HepG2 (cell line): ENCODE data around the gene ZMIZ1. TPM values are rescaled to one million over a fixed set of nuclear protein-coding genes. Genes with fewer than 3 reads are reported as not detected.

Source experiments
- GABPA ChIP-seq, 2 experiments: IDR thresholded peaks; 2 replicates each; pipeline ENCODE4 v1.6.1; 2011 to 2016; ENCODE audit warnings: low read depth in 2 of 2, low read length in 1 of 2, missing biosample characterization in 1 of 2, missing genetic modification characterization in 1 of 2
- KDM2A ChIP-seq: sonication (generic); formaldehyde crosslinking; IDR thresholded peaks from 2 replicates; pipeline ENCODE4 v1.4.0; 2020; ENCODE audit warnings: low read depth, missing genetic modification reagents, borderline replicate concordance
- KMT2A ChIP-seq: sonication (generic); formaldehyde crosslinking; IDR thresholded peaks from 2 replicates; pipeline ENCODE4 v1.4.0; 2020; ENCODE audit warnings: missing genetic modification reagents
- MED13 ChIP-seq: sonication (generic); formaldehyde crosslinking; IDR thresholded peaks from 2 replicates; pipeline ENCODE4 v1.5.0; 2020; ENCODE audit warnings: missing genetic modification reagents
- MTA1 ChIP-seq: sonication (generic); formaldehyde crosslinking; IDR thresholded peaks from 2 replicates; pipeline ENCODE4 v1.4.0; 2020; ENCODE audit warnings: missing genetic modification reagents, mild to moderate bottlenecking, borderline replicate concordance
- PHB2 ChIP-seq: fragments of 450-650 bp; IDR thresholded peaks from 2 replicates; pipeline ENCODE4 v1.6.1; 2018; ENCODE audit not compliant: partially characterized antibody
- RORA ChIP-seq: sonication (generic); formaldehyde crosslinking; IDR thresholded peaks from 2 replicates; pipeline ENCODE4 v1.5.0; 2020; ENCODE audit warnings: mild to moderate bottlenecking, missing genetic modification reagents, moderate library complexity
- SMYD3 ChIP-seq: sonication (generic); formaldehyde crosslinking; IDR thresholded peaks from 2 replicates; pipeline ENCODE4 v1.8.1; 2023; ENCODE audit warnings: mild to moderate bottlenecking, missing genetic modification reagents
- SOX13 ChIP-seq, 3 experiments: fragments of 450-650 bp in 1 of 3; sonication (generic) in 1 of 3; formaldehyde crosslinking in 1 of 3; IDR thresholded peaks in 2 of 3; conservative IDR thresholded peaks in 1 of 3; 2 replicates each; pipeline versions ENCODE4 v1.5.0 to v1.6.1; 2016 to 2020; ENCODE audit warnings: antibody characterized with exemption in 1 of 3, mild to moderate bottlenecking in 1 of 3, missing compliant biosample characterization in 1 of 3, missing genetic modification reagents in 1 of 3, moderate library complexity in 1 of 3
- THAP9 ChIP-seq: sonication (generic); formaldehyde crosslinking; IDR thresholded peaks from 2 replicates; pipeline ENCODE4; 2020; ENCODE audit warnings: missing genetic modification reagents, mild to moderate bottlenecking, borderline replicate concordance
- ZNF274 ChIP-seq: sonication (generic); formaldehyde crosslinking; IDR thresholded peaks from 2 replicates; pipeline ENCODE4 v1.5.1; 2020; ENCODE audit warnings: mild to moderate bottlenecking, missing genetic modification reagents
- ZNF577 ChIP-seq: sonication (generic); formaldehyde crosslinking; IDR thresholded peaks from 2 replicates; pipeline ENCODE4 v1.4.0; 2020; ENCODE audit warnings: mild to moderate bottlenecking, low read depth, missing genetic modification reagents, borderline replicate concordance
- ZNF589 ChIP-seq: sonication (generic); formaldehyde crosslinking; conservative IDR thresholded peaks from 2 replicates; pipeline ENCODE4 v1.8.0; 2022; ENCODE audit warnings: mild to moderate bottlenecking, moderate library complexity, missing genetic modification reagents
- ZNF713 ChIP-seq: sonication (generic); formaldehyde crosslinking; IDR thresholded peaks from 2 replicates; pipeline ENCODE4 v1.4.0; 2020; ENCODE audit warnings: mild to moderate bottlenecking, missing genetic modification reagents
- ZNF724P ChIP-seq: sonication (generic); formaldehyde crosslinking; IDR thresholded peaks from 2 replicates; pipeline ENCODE4 v1.8.0; 2022; ENCODE audit warnings: missing genetic modification reagents, borderline replicate concordance
- polyA plus RNA-seq, 8 experiments: library from polyadenylated mRNA; depleted of rRNA in 3 of 8; stranded (reverse) in 7 of 8; unstranded in 1 of 8; fragments of >200 nt; fragmentation: Illumina TruSeq in 4 of 8; extraction: Trizol in 4 of 8; gene quantifications; 2 replicates each; pipeline versions ENCODE4 v1.2.1 to v1.2.3, GENCODE V29; 2011 to 2016; ENCODE audit warnings: low read depth in 4 of 8, missing spikeins in 1 of 8, mixed read lengths in 1 of 8; ENCODE audit not compliant: insufficient read depth in 1 of 8
- total RNA-seq, 5 experiments: library from RNA; depleted of rRNA; stranded (reverse); fragments of >200 nt; fragmentation: Illumina TruSeq; extraction: Trizol; gene quantifications; 2 replicates each; pipeline ENCODE4 v1.2.3, GENCODE V29; 2016; ENCODE audit warnings: low read depth in 1 of 5
- TF ChIP-seq, protein P1 (sequence below): sonication (generic); formaldehyde crosslinking; IDR thresholded peaks from 2 replicates; pipeline ENCODE4 v1.4.0; 2020; ENCODE audit warnings: mild to moderate bottlenecking, missing genetic modification reagents, borderline replicate concordance
- TF ChIP-seq, protein P2 (sequence below): IDR thresholded peaks from 2 replicates; pipeline ENCODE4 v1.6.1; 2018; ENCODE audit warnings: missing genetic modification reagents, mild to moderate bottlenecking, missing compliant biosample characterization

Gene ZMIZ1
- total and polyA plus RNA-seq, 2 of the 13 experiments (the other 11 are each of a cell fraction or from before 2014, with no cell fraction given): 5.3 to 10.2 TPM

- TF ChIP-seq, protein P1, sequence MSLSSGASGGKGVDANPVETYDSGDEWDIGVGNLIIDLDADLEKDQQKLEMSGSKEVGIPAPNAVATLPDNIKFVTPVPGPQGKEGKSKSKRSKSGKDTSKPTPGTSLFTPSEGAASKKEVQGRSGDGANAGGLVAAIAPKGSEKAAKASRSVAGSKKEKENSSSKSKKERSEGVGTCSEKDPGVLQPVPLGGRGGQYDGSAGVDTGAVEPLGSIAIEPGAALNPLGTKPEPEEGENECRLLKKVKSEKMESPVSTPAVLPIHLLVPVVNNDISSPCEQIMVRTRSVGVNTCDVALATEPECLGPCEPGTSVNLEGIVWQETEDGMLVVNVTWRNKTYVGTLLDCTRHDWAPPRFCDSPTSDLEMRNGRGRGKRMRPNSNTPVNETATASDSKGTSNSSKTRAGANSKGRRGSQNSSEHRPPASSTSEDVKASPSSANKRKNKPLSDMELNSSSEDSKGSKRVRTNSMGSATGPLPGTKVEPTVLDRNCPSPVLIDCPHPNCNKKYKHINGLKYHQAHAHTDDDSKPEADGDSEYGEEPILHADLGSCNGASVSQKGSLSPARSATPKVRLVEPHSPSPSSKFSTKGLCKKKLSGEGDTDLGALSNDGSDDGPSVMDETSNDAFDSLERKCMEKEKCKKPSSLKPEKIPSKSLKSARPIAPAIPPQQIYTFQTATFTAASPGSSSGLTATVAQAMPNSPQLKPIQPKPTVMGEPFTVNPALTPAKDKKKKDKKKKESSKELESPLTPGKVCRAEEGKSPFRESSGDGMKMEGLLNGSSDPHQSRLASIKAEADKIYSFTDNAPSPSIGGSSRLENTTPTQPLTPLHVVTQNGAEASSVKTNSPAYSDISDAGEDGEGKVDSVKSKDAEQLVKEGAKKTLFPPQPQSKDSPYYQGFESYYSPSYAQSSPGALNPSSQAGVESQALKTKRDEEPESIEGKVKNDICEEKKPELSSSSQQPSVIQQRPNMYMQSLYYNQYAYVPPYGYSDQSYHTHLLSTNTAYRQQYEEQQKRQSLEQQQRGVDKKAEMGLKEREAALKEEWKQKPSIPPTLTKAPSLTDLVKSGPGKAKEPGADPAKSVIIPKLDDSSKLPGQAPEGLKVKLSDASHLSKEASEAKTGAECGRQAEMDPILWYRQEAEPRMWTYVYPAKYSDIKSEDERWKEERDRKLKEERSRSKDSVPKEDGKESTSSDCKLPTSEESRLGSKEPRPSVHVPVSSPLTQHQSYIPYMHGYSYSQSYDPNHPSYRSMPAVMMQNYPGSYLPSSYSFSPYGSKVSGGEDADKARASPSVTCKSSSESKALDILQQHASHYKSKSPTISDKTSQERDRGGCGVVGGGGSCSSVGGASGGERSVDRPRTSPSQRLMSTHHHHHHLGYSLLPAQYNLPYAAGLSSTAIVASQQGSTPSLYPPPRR (CRISPR knock-in tag): no peak
- TF ChIP-seq MED13 (peak; percentile 57; the same call in 1 of the 2 replicates), ZNF713 (CRISPR knock-in tag) (no peak), ZNF724P (CRISPR knock-in tag) (no peak), THAP9 (CRISPR knock-in tag) (no peak), RORA (CRISPR knock-in tag) (no peak), ZNF274 (CRISPR knock-in tag) (no peak), MTA1 (CRISPR knock-in tag) (no peak), PHB2 (no peak), KDM2A (CRISPR knock-in tag) (peak; percentile 40; the same call in 1 of the 2 replicates), SOX13 (IDR thresholded peaks at IDR 0.05) (no peak), SOX13 (CRISPR knock-in tag; conservative IDR thresholded peaks at IDR 0.05 in 1 of 2, IDR thresholded peaks at IDR 0.05 in 1 of 2) (no peak), SMYD3 (CRISPR knock-in tag) (no peak), ZNF589 (no peak), ZNF577 (CRISPR knock-in tag) (no peak), GABPA (IDR thresholded peaks at IDR 0.05; ENCODE audit: low read depth, low read length) (no peak), GABPA (CRISPR knock-in tag; IDR thresholded peaks at IDR 0.05; ENCODE audit: low read depth) (no peak), KMT2A (CRISPR knock-in tag) (peak; percentile 57; the same call in 1 of the 2 replicates)
- TF ChIP-seq, protein P2, sequence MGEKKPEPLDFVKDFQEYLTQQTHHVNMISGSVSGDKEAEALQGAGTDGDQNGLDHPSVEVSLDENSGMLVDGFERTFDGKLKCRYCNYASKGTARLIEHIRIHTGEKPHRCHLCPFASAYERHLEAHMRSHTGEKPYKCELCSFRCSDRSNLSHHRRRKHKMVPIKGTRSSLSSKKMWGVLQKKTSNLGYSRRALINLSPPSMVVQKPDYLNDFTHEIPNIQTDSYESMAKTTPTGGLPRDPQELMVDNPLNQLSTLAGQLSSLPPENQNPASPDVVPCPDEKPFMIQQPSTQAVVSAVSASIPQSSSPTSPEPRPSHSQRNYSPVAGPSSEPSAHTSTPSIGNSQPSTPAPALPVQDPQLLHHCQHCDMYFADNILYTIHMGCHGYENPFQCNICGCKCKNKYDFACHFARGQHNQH (CRISPR knock-in tag): no peak; the same call in 1 of the 2 replicates
Measured at GRCh38 chr10:79070606-79071395, 2.0 kb downstream of the ZMIZ1 start (continued).
